ENCODE measurements around the gene SLC5A10.

SLC5A10 gene

DNA sequence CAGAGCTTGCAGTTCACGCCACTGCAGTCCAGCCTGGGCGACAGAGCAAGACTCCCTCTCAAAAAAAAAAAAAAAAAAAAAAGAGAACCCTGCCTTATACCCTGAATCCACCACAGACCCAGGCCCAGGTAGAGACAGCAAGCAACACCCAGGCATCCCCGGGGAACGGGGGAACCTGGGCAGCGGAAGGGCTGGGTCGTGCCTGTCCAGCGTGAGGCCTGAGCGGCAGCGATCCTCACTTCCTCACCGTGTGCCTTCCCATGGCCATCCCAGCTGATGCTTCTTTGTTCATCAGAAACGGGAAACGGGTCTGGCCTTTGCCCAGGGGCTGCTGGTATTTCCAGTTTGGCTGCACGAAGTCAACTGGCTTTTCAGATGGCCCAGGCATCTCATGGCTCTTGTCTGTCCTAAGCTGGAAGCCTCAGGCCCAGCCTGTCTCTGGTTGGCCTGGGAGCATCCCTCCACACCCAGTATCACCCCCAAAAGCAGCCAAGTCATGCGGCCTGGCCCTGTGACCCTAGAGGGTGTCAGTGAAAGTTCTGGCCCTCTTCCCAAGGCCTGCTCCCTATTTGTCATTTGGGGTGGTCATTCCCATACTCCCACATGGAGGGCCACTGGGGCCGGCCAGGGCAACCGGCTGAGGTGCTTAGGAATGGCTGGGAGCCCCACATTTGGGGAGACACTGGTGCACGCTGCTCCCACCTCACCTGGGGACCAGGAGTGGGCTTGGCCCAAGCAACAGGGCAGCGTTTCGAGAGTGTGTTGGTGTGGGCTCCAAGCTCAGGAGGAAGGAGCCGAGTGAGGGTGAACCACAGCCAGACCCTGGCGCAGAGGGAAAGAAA is 32.5 kb downstream of the SLC5A10 start:
- no peak overlapping the region for H3K27ac ChIP-seq (ENCODE audit: low read length)
- H3K4me1 ChIP-seq (ENCODE audit: control insufficient read depth, insufficient read depth, low read length) = no peaks in the 10 kb centered on the region; the same call in 1 of the 2 replicates
- no peak overlapping the region for H3K4me3 ChIP-seq (ENCODE audit: low read length)
- WGBS (ENCODE audit: insufficient coverage, insufficient read length) = no CpG with 5 or more reads among the region's 21 CpGs
- no peaks in the 10 kb centered on the region for H3K27me3 ChIP-seq (ENCODE audit: control insufficient read depth, insufficient read depth, low read length)
- peaks cover 22% of the 10 kb centered on the region for H3K36me3 ChIP-seq (ENCODE audit: control insufficient read depth, insufficient read depth, low read length)
- DNase-seq (ENCODE audit: low read depth, low spot score) = no peak
- H3K9me3 ChIP-seq (ENCODE audit: control insufficient read depth, insufficient read depth, low read length) = no peaks in the 10 kb centered on the region

- peaks cover 22% of the 10 kb centered on the region for H3K36me3 ChIP-seq (ENCODE audit: control insufficient read depth, insufficient read depth, low read length)
- no peaks in the 10 kb centered on the region for H3K9me3 ChIP-seq (ENCODE audit: control insufficient read depth, insufficient read depth, low read length)
- no peak for DNase-seq (ENCODE audit: low read depth, low spot score)
- no CpG with 5 or more reads among the region's 9 CpGs for WGBS (ENCODE audit: insufficient coverage, insufficient read length)
- H3K4me3 ChIP-seq (ENCODE audit: low read length) = no peak overlapping the region
- H3K4me1 ChIP-seq (ENCODE audit: control insufficient read depth, insufficient read depth, low read length) = no peaks in the 10 kb centered on the region; the same call in 1 of the 2 replicates
- H3K27me3 ChIP-seq (ENCODE audit: control insufficient read depth, insufficient read depth, low read length) = no peaks in the 10 kb centered on the region
- no peak overlapping the region for H3K27ac ChIP-seq (ENCODE audit: low read length)
Measured at GRCh38 chr17:18985475-18985874, 33.5 kb downstream of the SLC5A10 start.

- no CpG with 5 or more reads among the region's 21 CpGs for WGBS (ENCODE audit: insufficient coverage, insufficient read length)
- no peaks in the 10 kb centered on the region for H3K27me3 ChIP-seq (ENCODE audit: control insufficient read depth, insufficient read depth, low read length)
- no peaks in the 10 kb centered on the region; the same call in 1 of the 2 replicates for H3K4me1 ChIP-seq (ENCODE audit: control insufficient read depth, insufficient read depth, low read length)
- H3K36me3 ChIP-seq (ENCODE audit: control insufficient read depth, insufficient read depth, low read length) = peaks cover 25% of the 10 kb centered on the region
- no peak for DNase-seq (ENCODE audit: low read depth, low spot score)
- no peaks in the 10 kb centered on the region for H3K9me3 ChIP-seq (ENCODE audit: control insufficient read depth, insufficient read depth, low read length)
- no peak overlapping the region for H3K27ac ChIP-seq (ENCODE audit: low read length)
- no peak overlapping the region for H3K4me3 ChIP-seq (ENCODE audit: low read length)
Measured at GRCh38 chr17:18986541-18987229, 34.7 kb downstream of the SLC5A10 start.

- Histone ChIP-seq H3K27ac (ENCODE audit: low read length) (no peak overlapping the region), H3K27me3 (ENCODE audit: control insufficient read depth, insufficient read depth, low read length) (no peaks in the 10 kb centered on the region), H3K9me3 (ENCODE audit: control insufficient read depth, insufficient read depth, low read length) (no peaks in the 10 kb centered on the region), H3K36me3 (ENCODE audit: control insufficient read depth, insufficient read depth, low read length) (peaks cover 25% of the 10 kb centered on the region), H3K4me3 (ENCODE audit: low read length) (no peak overlapping the region), H3K4me1 (ENCODE audit: control insufficient read depth, insufficient read depth, low read length) (no peaks in the 10 kb centered on the region; the same call in 1 of the 2 replicates)
- no CpG with 5 or more reads among the region's 9 CpGs for WGBS (ENCODE audit: insufficient coverage, insufficient read length)
- no peak for DNase-seq (ENCODE audit: low read depth, low spot score)
Measured at GRCh38 chr17:18987230-18987610, 35.3 kb downstream of the SLC5A10 start.

DNA sequence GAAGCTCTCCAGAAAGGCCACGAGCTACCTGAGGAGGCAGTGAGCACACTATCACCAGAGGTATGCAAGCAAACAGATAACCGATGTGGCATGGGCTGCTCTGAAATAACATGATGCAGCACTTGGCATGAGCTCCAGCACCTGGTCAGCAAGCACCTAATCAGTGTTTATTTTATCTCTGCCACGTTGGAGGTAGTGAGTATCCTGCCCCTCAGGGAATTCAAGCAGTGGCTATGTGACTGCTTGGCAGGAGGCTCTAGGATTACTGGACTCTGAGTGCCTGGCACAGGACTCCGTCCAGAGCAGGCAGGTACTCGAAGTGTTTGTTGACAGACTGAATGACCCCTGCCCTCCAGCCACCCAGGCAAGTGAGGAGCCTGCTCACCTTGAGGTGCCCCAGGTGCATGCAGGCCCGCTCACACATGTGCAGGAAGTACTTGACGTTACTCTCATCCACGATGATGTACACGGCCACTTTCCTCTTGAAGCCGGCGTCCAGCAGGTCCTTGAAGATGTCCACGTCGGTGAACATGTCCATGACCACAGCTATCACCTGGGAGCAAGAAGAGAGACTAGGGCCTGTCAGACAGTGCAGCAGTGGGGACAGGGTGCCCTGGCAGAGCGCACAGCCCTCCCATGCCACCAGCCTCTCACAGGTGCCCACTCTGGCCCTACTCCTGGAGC is 36.0 kb downstream of the SLC5A10 start:
- no peaks in the 10 kb centered on the region; the same call in 1 of the 2 replicates for H3K4me1 ChIP-seq (ENCODE audit: control insufficient read depth, insufficient read depth, low read length)
- H3K4me3 ChIP-seq (ENCODE audit: low read length) = no peak overlapping the region
- H3K9me3 ChIP-seq (ENCODE audit: control insufficient read depth, insufficient read depth, low read length) = no peaks in the 10 kb centered on the region
- DNase-seq (ENCODE audit: low read depth, low spot score) = no peak
- H3K36me3 ChIP-seq (ENCODE audit: control insufficient read depth, insufficient read depth, low read length) = peaks cover 25% of the 10 kb centered on the region
- no CpG with 5 or more reads among the region's 14 CpGs for WGBS (ENCODE audit: insufficient coverage, insufficient read length)
- H3K27me3 ChIP-seq (ENCODE audit: control insufficient read depth, insufficient read depth, low read length) = no peaks in the 10 kb centered on the region
- H3K27ac ChIP-seq (ENCODE audit: low read length) = no peak overlapping the region

DNA sequence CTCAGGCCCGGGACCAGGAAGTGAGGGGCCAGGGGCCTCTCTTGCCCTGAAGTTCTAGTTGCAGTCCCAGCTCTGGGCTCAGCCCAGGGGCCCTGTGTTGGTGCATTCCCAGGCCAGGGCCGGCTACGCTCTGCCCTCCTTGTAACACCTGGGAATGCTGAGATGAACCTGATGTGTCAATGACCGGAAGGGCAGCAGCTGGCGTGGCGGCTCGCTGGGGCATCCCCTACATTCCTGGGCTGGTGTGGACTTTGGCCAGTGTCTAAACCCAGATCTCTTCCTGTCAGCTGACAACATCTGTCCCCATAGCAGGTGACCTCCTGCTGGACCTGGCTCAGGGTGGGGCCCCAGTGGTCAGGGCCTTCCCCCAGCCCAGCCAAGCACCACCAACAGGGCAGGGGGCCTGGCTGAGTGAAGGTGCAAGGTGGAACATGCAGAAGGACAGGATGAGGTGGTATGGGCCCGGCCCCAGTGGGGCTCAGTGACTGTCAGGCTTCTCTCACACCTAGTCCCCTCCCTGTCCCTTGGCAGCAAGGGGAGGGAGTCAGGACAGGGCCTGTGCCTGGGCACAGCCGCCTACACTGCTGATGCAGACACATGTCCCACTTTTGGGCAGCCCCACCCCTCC is 36.7 kb downstream of the SLC5A10 start:
- Histone ChIP-seq H3K27ac (ENCODE audit: low read length) (no peak overlapping the region), H3K4me1 (ENCODE audit: control insufficient read depth, insufficient read depth, low read length) (no peaks in the 10 kb centered on the region; the same call in 1 of the 2 replicates), H3K36me3 (ENCODE audit: control insufficient read depth, insufficient read depth, low read length) (peaks cover 25% of the 10 kb centered on the region), H3K9me3 (ENCODE audit: control insufficient read depth, insufficient read depth, low read length) (no peaks in the 10 kb centered on the region), H3K4me3 (ENCODE audit: low read length) (no peak overlapping the region), H3K27me3 (ENCODE audit: control insufficient read depth, insufficient read depth, low read length) (no peaks in the 10 kb centered on the region)
- DNase-seq (ENCODE audit: low read depth, low spot score) = no peak
- WGBS (ENCODE audit: insufficient coverage, insufficient read length) = no CpG with 5 or more reads among the region's 9 CpGs

- no peak for DNase-seq (ENCODE audit: low read depth, low spot score)
- WGBS (ENCODE audit: insufficient coverage, insufficient read length) = no CpG with 5 or more reads among the region's 6 CpGs
- H3K9me3 ChIP-seq (ENCODE audit: control insufficient read depth, insufficient read depth, low read length) = no peaks in the 10 kb centered on the region
Measured at GRCh38 chr17:18990331-18990730, 38.4 kb downstream of the SLC5A10 start.

DNA sequence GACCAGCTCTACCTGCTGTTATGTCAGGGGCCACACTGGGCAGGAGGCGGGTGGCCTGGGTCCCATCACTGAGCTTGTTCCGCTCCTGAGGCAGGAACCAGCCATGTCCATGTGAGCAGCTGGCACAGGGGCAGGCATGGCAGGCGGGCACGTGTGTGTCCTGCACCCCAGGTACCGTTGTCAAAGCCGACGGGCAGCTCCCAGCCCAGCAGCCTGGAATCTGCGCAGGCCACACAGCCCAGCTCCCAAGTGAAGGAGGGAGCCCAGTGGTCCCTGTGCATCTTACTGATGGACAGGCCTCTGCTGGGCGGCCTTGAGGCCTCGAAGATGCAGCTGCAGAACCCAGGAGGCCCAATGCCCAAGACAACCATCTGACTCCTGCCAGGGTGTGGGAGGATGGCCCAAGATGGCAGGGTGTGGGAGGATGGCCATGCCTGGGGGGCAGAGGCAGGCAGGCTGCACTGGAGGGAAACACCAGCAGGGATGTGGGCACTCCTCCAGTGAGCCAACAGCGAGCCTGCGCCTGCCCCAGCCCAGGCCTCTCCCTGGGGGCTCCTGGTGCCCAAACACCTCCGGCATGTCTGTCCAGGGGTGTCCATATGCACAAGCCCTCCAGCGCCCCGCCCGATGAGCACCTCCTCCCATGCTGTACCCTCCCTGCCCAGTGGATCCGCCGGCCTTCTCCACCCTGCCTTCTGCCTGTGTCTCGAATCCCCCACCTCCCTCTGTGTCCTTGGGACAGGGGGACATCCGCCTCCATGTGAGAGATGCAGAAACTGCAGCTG is 39.8 kb downstream of the SLC5A10 start:
- no peak overlapping the region for H3K27ac ChIP-seq (ENCODE audit: low read length)
- H3K36me3 ChIP-seq (ENCODE audit: control insufficient read depth, insufficient read depth, low read length) = peaks cover 15% of the 10 kb centered on the region; the same call in 1 of the 2 replicates
- no peak overlapping the region for H3K4me3 ChIP-seq (ENCODE audit: low read length)
- no peak for DNase-seq (ENCODE audit: low read depth, low spot score)
- H3K27me3 ChIP-seq (ENCODE audit: control insufficient read depth, insufficient read depth, low read length) = no peaks in the 10 kb centered on the region
- H3K4me1 ChIP-seq (ENCODE audit: control insufficient read depth, insufficient read depth, low read length) = no peaks in the 10 kb centered on the region; the same call in 1 of the 2 replicates
- WGBS (ENCODE audit: insufficient coverage, insufficient read length) = no CpG with 5 or more reads among the region's 20 CpGs
- no peaks in the 10 kb centered on the region for H3K9me3 ChIP-seq (ENCODE audit: control insufficient read depth, insufficient read depth, low read length)

More at GRCh38 chr17:18990331-18990730, 38.4 kb downstream of the SLC5A10 start:
- Histone ChIP-seq H3K36me3 (ENCODE audit: control insufficient read depth, insufficient read depth, low read length) (peaks cover 22% of the 10 kb centered on the region), H3K4me1 (ENCODE audit: control insufficient read depth, insufficient read depth, low read length) (no peaks in the 10 kb centered on the region; the same call in 1 of the 2 replicates), H3K27me3 (ENCODE audit: control insufficient read depth, insufficient read depth, low read length) (no peaks in the 10 kb centered on the region), H3K27ac (ENCODE audit: low read length) (no peak overlapping the region), H3K4me3 (ENCODE audit: low read length) (no peak overlapping the region)

DNA sequence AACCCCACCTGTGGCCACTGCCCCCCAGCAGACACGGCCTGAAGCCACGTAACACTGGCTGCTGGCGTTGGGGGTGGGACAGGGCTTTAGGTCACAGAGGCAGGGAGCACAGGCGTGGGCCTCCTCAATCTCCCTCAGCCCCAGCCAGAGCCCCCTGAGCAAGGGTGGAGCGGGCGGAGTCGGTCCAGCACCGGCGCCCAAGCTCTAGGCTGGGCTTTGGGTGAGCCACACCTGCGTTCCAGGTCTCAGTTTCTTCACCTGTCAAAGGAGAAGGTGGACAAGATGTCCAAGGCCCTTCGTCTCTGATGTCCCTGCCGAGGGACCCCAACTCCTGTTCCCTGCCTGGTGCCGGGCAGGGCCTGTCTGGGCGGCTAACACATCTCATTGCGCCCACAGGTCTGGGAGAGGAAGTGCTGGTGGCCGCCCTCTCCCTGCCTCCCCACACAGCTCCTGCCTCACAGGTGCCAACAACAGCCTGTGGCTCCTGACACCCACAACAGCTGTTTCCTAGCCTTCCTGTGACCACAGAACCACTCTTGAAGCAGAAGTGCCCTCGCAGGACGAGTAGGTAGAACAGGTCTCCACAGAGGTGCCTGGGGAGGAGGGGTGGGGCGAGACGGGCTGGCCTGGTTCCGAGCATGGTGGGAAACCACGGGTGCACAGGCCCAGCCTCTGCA is 40.6 kb downstream of the SLC5A10 start:
- H3K4me1 ChIP-seq (ENCODE audit: control insufficient read depth, insufficient read depth, low read length) = no peaks in the 10 kb centered on the region; the same call in 1 of the 2 replicates
- H3K9me3 ChIP-seq (ENCODE audit: control insufficient read depth, insufficient read depth, low read length) = no peaks in the 10 kb centered on the region
- no peak overlapping the region for H3K27ac ChIP-seq (ENCODE audit: low read length)
- no peak for DNase-seq (ENCODE audit: low read depth, low spot score)
- no peak overlapping the region for H3K4me3 ChIP-seq (ENCODE audit: low read length)
- no peaks in the 10 kb centered on the region for H3K27me3 ChIP-seq (ENCODE audit: control insufficient read depth, insufficient read depth, low read length)
- WGBS (ENCODE audit: insufficient coverage, insufficient read length) = no CpG with 5 or more reads among the region's 22 CpGs
- peaks cover 11% of the 10 kb centered on the region; the same call in 1 of the 2 replicates for H3K36me3 ChIP-seq (ENCODE audit: control insufficient read depth, insufficient read depth, low read length)

Measured in iPS DF 6.9 (cell line).